Stimulated activated CD8-positive, alpha-beta memory T cell treated with anti-CD3 and anti-CD28 coated beads, Interleukin-2, amount 100 ng/mL, for 48 hours (primary cell): ENCODE results near the gene PSPC1.
A peak's percentile ranks its signal among the peaks of the same experiment; 100 is the strongest.
"Not testable (repeated sequence)": the region's sequence is repeated elsewhere in the genome, so short reads cannot be mapped to it uniquely, and the experiment has no call there.

Experiments used
- DNase-seq, 2 donors: peaks; one replicate each; pipeline ENCODE4 v3.0.0-alpha.2; 2020; ENCODE audit warnings: low read depth in 2 of 2

PSPC1 gene

GRCh38 chr13:19782727-19783682 is at the start of gene PSPC1:
TSS of gene PSPC1 (minus strand) at chr13:19782945. CDS start at chr13:19782757, 188 bp downstream.
- peak; percentile 92 to 93 for DNase-seq

- no peak for DNase-seq
These were observed 39.9 kb upstream of the PSPC1 start for GRCh38 chr13:19822673-19823072.

- peak; percentile 37 to 38 for DNase-seq
These were observed 35.6 kb upstream of the PSPC1 start for GRCh38 chr13:19818223-19818842.

GRCh38 chr13:19817510-19818158 is 34.9 kb upstream of the PSPC1 start:
- no peak for DNase-seq

GRCh38 chr13:19817106-19817505 is 34.4 kb upstream of the PSPC1 start:
- no peak for DNase-seq

GRCh38 chr13:19815842-19816241 is 33.1 kb upstream of the PSPC1 start:
- not testable (repeated sequence) for DNase-seq

- no peak for DNase-seq
These were observed 28.5 kb upstream of the PSPC1 start for GRCh38 chr13:19810996-19811881.

- DNase-seq: no peak
These were observed 27.4 kb upstream of the PSPC1 start for GRCh38 chr13:19810151-19810550.

- DNase-seq: no peak
These were observed 23.0 kb upstream of the PSPC1 start for GRCh38 chr13:19805765-19806164.

GRCh38 chr13:19795956-19796355 is 13.2 kb upstream of the PSPC1 start:
- no peak for DNase-seq

GRCh38 chr13:19794631-19795030 is 11.9 kb upstream of the PSPC1 start:
- DNase-seq: no peak

GRCh38 chr13:19791953-19792537 is 9.3 kb upstream of the PSPC1 start:
- DNase-seq: no peak

GRCh38 chr13:19782049-19782726 is 557 bp downstream of the PSPC1 start:
- peak; percentile 35 to 45 for DNase-seq

- DNase-seq: no peak
These were observed 1.2 kb downstream of the PSPC1 start for GRCh38 chr13:19781526-19781925.

- DNase-seq: not testable (repeated sequence)
These were observed 1.9 kb downstream of the PSPC1 start for GRCh38 chr13:19780753-19781418.

GRCh38 chr13:19772306-19772705 is 10.4 kb downstream of the PSPC1 start:
- DNase-seq: no peak

- DNase-seq: no peak
These were observed 12.9 kb downstream of the PSPC1 start for GRCh38 chr13:19769854-19770253.

GRCh38 chr13:19767966-19768365 is 14.8 kb downstream of the PSPC1 start:
- DNase-seq: no peak

GRCh38 chr13:19766591-19766990 is 16.2 kb downstream of the PSPC1 start:
- DNase-seq: no peak

GRCh38 chr13:19764237-19764636 is 18.5 kb downstream of the PSPC1 start:
- DNase-seq: no peak
